NCI-H146 treated with DMSO at 0.1 percent for 48 hours (cell line): ENCODE results near the gene TMEM236.
"Not testable (repeated sequence)": the region's sequence is repeated elsewhere in the genome, so short reads cannot be mapped to it uniquely, and the experiment has no call there.

ENCODE experiments used
- DNase-seq: peaks from one replicate; lab custom pipeline; 2025; ENCODE audit not compliant: unreplicated experiment; lab: John Stamatoyannopoulos, UW

The TMEM236 gene

GRCh38 chr10:17751781-17752445 lies at the start of gene TMEM236:
Gene TMEM236 (plus strand): TSS chr10:17752201. CDS start chr10:17752296, 95 bp downstream.
- DNase-seq = no peak

GRCh38 chr10:17703706-17704105 lies 48.3 kb upstream of the TMEM236 start:
- no peak for DNase-seq

DNA sequence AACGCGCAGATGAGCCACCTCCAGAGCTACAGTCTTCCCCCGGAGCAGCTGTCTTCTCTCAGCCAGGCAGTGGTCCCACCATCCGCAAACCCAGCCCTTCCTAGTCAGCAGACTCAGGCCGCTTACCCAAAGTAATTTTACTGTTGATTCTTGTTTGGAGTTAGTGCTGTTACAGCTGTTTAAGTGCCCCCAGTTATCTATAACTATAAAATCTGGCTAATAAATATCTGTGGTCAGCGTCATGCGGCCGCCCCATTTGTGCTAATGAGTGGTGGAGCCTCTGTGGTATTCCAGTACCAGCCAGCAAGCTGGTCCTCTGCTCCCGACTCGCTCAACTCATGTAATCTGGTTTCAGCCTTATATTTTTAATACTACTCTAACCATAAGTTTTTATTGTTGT lies 43.2 kb upstream of the TMEM236 start:
- no peak for DNase-seq

DNA sequence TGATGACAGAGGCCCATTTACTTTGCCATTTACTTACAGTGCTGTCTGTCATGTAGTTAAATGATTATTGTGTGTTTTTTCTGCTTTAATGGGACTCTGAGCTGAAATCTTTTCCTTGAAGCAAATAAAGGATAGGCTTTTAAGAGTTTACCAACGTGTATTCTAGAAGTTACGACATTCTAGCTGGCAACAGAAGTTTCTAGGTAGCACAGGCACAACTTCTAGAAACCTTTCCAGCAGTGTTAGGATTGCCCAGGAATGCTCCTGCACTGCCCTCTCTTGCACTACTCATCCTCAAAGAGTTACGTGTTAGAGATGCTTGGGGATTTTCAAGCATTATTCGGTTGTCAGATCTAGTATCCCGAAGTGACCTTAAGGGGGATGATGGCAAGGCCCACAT lies 42.5 kb upstream of the TMEM236 start:
- DNase-seq = no peak

DNA sequence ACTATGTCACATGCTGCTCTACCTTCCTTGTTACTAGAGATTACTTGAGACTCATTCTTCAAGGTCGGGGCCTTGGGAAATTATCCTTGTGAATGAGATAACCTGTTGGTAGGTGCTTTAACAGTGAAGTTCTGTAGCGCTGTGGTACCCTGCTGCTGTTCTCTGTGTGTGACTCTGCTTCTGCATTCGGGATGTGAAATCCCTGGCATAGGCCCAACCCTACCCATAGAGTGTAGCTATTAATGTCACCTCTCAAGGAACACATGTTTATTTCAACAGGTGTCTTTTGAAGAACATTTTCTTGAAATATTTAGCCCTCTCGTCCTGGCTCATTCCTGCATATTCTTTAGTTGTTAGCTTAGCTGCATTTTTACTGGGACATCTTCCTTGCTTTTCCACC lies 41.8 kb upstream of the TMEM236 start:
- no peak for DNase-seq

DNA sequence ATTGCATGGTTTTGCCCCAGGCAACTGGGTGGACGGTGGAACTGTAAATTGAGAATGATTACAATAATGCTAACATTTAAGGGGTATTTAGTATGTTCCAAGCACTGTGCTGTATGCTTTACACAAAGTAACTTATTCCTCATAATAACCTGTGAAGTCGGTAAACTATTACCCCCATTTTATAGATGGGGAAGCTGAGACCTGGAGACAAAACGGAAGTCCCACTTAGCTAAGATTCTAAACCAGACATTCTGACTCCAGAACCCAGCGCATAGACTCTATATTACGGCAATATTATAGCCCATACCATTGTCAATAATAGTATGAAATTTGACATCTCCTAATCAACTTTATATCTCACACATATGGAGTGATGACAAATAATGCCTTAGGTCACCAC lies 39.9 kb upstream of the TMEM236 start:
- no peak for DNase-seq

GRCh38 chr10:17712717-17713471 lies 39.1 kb upstream of the TMEM236 start:
- peak; percentile 82 for DNase-seq

- no peak for DNase-seq
Measured at GRCh38 chr10:17713758-17714157, 38.2 kb upstream of the TMEM236 start.

DNA sequence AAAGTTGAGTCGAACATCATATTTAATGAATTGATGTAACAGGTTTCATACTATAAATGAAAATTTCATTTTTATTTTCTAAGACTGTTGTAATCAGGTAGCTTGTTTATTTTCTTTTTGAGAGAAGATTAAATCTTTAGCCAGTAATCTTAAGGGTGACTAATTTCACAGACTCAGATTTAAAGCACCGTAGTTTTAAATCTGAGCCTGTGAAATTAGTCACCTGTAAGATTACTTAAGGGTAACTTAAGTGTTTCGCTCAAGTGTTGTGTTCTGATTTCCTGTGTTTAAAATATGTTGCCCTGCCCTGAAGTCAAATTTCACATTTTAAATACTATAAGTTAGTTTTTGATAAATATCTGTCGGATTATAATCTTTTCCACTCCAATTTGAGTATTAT lies 35.8 kb upstream of the TMEM236 start:
- DNase-seq = no peak

DNA sequence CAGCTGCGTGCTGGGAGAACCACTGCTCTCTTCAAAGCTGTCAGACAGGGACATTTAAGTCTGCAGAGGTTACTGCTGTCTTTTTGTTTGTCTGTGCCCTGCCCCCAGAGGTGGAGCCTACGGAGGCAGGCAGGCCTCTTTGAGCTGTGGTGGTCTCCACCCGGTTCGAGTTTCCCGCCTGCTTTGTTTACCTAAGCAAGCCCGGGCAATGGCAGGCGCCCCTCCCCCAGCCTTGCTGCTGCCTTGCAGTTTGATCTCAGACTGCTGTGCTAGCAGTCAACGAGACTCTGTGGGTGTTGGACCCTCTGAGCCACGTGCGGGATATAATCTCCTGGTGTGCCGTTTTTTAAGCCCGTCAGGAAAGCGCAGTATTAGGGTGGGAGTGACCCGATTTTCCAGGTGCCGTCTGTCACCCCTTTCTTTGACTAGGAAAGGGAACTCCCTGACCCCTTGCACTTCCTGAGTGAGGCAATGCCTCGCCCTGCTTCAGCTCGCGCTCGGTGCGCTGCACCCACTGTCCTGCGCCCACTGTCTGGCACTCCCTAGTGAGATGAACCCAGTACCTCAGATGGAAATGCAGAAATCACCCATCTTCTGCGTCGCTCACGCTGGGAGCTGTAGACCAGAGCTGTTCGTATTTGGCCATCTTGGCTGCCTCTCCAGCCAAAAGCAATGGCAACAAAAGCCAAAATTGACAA lies 29.5 kb upstream of the TMEM236 start:
- DNase-seq = not testable (repeated sequence)

GRCh38 chr10:17725703-17726102 lies 26.3 kb upstream of the TMEM236 start:
- no peak for DNase-seq

DNA sequence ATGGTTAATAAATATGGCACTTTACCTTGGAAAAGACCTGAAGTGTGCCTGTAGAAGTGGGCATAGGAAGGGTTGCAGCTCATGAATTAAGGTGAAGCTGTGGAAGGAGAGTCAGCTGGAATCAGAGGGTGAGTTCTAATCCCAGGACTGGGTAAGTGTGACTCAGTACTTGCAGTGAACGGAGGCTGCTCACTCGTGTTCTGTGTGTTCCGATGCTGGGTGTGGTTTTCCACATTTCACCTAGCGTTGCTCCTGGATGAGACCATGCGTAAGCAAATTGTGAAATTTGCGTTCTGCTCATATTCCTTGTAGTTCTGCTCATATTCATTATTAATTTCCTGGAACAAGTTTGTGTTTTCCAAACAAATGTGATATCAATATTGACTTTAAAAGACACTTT lies 22.4 kb upstream of the TMEM236 start:
- no peak for DNase-seq

DNA sequence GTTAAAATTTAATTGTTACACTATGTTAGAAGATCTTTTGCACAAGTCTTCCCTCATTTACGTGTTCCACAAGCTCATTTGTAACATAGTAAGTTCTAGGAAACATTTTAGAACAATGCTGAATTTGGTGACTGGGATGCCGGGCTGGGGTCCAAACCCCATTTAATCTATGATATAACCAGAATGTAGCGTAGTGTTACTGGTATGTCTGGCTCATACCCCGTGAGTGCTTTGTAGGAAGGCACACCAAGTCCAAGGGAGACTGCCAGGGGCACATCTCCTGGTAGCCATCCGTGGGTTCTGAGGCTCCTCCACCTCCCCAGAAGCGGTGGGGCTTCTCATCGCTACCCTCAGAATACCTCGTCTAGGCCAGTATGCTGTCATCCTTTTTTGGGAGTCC lies 21.3 kb upstream of the TMEM236 start:
- DNase-seq = no peak

- no peak for DNase-seq
Measured at GRCh38 chr10:17731331-17732020, 20.5 kb upstream of the TMEM236 start.

GRCh38 chr10:17733620-17734019 lies 18.4 kb upstream of the TMEM236 start:
- DNase-seq = no peak

GRCh38 chr10:17734432-17735080 lies 17.4 kb upstream of the TMEM236 start:
- no peak for DNase-seq

- no peak for DNase-seq
Measured at GRCh38 chr10:17735166-17735941, 16.6 kb upstream of the TMEM236 start.

- DNase-seq = no peak
Measured at GRCh38 chr10:17736223-17736622, 15.8 kb upstream of the TMEM236 start.

GRCh38 chr10:17737027-17737965 lies 14.7 kb upstream of the TMEM236 start:
- peak; percentile 36 for DNase-seq
